RCC 7860 (cell line): Measurements from ENCODE around the gene CADM2.

ENCODE experiments used
- DNase-seq: peaks from one replicate; pipeline ENCODE4 v3.0.0-alpha.2; 2015; ENCODE audit warnings: low spot score
- FAIRE-seq: peaks from 2 replicates; lab custom pipeline; 2012; peaks lifted over from hg19 to GRCh38; lab: Jason Lieb, UNC

CADM2 gene

GRCh38 chr3:86073799-86074198 is 1115.0 kb downstream of the CADM2 start:
- DNase-seq = no peak
- FAIRE-seq = no peak

- DNase-seq (no peak), FAIRE-seq (no peak)
Observed at GRCh38 chr3:86087160-86087871, 1128.5 kb downstream of the CADM2 start.

GRCh38 chr3:86104154-86104553 is 1145.4 kb downstream of the CADM2 start:
- no peak for DNase-seq
- no peak for FAIRE-seq

GRCh38 chr3:86109434-86109833 is 1150.6 kb downstream of the CADM2 start:
- DNase-seq (no peak), FAIRE-seq (no peak)
